Bronchial epithelial cell (primary cell): ENCODE results near the gene BTAF1. TPM values are rescaled to one million over a fixed set of nuclear protein-coding genes. Genes with fewer than 3 reads are reported as not detected.

Experiments
- DNase-seq: peaks from one replicate; pipeline ENCODE4 v3.0.0-alpha.2; 2010; ENCODE audit warnings: low read depth
- FAIRE-seq: peaks from 2 replicates; lab custom pipeline; 2011; peaks lifted over from hg19 to GRCh38; lab: Jason Lieb, UNC
- H3K27me3 ChIP-seq: 2 replicates; pipeline ENCODE4 v1.5.1; 2011; ENCODE audit warnings: low read length; ENCODE audit not compliant: control insufficient read depth, insufficient read depth
- H3K36me3 ChIP-seq: 2 replicates; pipeline ENCODE4 v1.5.1; 2011; ENCODE audit warnings: low read length; ENCODE audit not compliant: control insufficient read depth, insufficient read depth
- H3K4me3 ChIP-seq: 2 replicates; pipeline ENCODE4 v1.5.1; 2011; ENCODE audit warnings: mild to moderate bottlenecking, low read depth, low read length, control low read depth
- total RNA-seq: library from RNA; depleted of rRNA; stranded (reverse); fragments of >200 nt; gene quantifications from 2 replicates; pipeline ENCODE4 v1.2.1, GENCODE V29; 2014
- TF ChIP-seq, protein P1 (sequence below): IDR thresholded peaks from 2 replicates; pipeline ENCODE4 v1.5.1; 2011; ENCODE audit warnings: mild to moderate bottlenecking, moderate library complexity, low read length, control low read depth, inconsistent platforms; ENCODE audit not compliant: insufficient read depth, severe bottlenecking

The BTAF1 gene
- total RNA-seq, 1 donor from 2014 or later = 47.4 TPM

DNA sequence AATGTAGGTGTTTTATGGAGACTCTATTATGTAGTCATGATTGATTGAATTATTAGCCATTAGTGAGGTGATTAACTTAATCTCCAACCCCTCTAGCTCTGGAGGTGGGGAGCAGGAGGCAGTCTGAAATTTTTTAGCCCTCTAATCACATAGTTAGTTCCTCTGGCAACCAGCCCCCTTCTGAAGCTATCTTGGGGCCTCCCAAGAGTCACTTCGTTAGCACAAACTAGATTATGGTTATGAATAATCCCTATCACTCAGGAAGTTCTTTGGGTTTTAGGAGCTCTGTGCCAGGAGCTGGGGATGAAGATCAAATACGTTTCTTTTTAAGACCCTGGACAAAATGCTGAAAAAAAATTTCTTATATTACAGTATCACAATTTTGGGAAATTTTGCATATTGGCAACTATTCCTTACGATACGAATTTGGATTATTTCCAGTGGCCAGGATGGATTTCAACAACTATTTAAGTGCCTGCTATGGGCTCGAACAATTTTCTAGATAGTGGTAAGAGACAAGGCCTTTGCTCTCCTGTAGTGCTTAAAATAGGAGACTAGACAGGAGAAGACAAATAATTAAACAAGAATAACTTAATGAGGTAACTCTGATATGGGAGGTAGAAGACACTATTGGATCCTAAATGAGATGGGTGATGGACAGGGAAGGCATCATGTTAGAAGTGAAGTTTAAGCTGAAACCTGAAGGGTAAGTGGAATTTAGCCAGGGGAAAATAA is 52.9 kb downstream of the BTAF1 start:
- no peaks in the 10 kb centered on the region for H3K36me3 ChIP-seq
- no peaks in the 10 kb centered on the region for H3K27me3 ChIP-seq
- H3K4me3 ChIP-seq = no peak overlapping the region
- DNase-seq (no peak), FAIRE-seq (no peak)
- TF ChIP-seq, protein P1, sequence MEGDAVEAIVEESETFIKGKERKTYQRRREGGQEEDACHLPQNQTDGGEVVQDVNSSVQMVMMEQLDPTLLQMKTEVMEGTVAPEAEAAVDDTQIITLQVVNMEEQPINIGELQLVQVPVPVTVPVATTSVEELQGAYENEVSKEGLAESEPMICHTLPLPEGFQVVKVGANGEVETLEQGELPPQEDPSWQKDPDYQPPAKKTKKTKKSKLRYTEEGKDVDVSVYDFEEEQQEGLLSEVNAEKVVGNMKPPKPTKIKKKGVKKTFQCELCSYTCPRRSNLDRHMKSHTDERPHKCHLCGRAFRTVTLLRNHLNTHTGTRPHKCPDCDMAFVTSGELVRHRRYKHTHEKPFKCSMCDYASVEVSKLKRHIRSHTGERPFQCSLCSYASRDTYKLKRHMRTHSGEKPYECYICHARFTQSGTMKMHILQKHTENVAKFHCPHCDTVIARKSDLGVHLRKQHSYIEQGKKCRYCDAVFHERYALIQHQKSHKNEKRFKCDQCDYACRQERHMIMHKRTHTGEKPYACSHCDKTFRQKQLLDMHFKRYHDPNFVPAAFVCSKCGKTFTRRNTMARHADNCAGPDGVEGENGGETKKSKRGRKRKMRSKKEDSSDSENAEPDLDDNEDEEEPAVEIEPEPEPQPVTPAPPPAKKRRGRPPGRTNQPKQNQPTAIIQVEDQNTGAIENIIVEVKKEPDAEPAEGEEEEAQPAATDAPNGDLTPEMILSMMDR = no peak

DNA sequence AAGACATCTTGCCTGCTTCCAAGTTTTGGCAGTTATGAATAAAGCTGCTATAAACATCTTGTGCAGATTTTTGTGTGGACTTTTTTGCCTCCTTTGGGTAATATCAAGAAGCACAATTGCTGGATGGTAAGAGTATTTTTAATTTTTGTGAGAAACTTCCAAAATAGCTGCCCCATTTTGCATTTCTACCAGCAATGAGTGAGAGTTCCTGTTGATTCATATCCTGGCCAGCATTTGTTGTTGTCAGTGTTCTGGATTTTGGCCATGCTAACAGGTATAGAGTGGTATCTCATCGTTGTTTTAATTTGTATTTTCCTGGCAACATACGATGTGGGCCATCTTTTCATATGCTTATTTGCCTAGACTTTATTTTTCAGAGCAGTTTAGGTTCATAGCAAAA is 53.9 kb downstream of the BTAF1 start:
- DNase-seq = no peak
- H3K36me3 ChIP-seq = peaks cover 3% of the 10 kb centered on the region
- H3K4me3 ChIP-seq = no peak overlapping the region
- no peaks in the 10 kb centered on the region for H3K27me3 ChIP-seq
- TF ChIP-seq, protein P1 = no peak
- FAIRE-seq = no peak

- Histone ChIP-seq H3K27me3 (no peaks in the 10 kb centered on the region), H3K4me3 (no peak overlapping the region), H3K36me3 (peaks cover 5% of the 10 kb centered on the region)
- no peak for DNase-seq
- TF ChIP-seq, protein P1 = no peak
- no peak for FAIRE-seq
Measured at GRCh38 chr10:91978585-91978984, 55.0 kb downstream of the BTAF1 start.

DNA sequence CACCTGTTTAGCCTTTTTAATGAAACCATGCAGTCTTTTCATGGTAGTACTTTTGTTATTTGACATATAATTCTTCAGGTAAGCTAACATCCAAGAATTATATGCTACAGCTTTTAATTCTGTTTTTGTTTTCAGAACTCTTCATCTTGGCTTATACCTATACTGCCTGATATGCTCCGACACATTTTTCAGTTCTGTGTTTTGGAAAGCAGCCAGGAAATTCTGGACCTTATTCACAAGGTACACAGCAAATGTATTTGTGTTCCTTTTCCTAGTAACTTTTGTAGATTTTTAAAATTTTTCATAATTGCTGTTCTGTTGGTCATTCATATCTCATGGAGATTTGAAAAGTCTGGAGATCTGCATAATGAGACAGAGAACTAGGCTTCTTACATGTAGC is 56.7 kb downstream of the BTAF1 start:
- FAIRE-seq = no peak
- no peak for DNase-seq
- H3K36me3 ChIP-seq = peaks cover 6% of the 10 kb centered on the region

DNA sequence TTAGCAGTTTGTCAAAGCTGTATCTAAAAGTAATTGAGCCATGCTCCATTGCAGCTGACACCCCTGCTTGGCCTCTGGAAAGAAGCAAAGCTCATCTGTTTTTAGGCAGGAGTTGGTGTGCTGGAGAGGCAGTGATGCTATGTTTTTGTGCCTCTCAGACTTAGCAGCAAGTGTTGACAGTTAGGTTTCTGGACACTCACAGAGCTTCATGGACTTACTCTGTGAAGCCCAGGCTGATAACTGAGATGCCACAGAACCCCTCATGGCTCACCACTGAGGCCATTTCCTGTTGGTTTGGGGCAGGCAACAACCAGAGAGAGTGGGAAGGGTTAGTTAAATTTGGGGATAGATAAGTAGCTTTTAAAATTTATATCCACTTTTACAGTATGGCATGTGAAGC is 59.8 kb downstream of the BTAF1 start:
- DNase-seq (no peak), FAIRE-seq (no peak)
- TF ChIP-seq, protein P1 = no peak
- Histone ChIP-seq H3K36me3 (peaks cover 8% of the 10 kb centered on the region), H3K4me3 (no peak overlapping the region), H3K27me3 (no peaks in the 10 kb centered on the region)

More for the DNA sequence above, 56.7 kb downstream of the BTAF1 start:
- TF ChIP-seq, protein P1 = no peak
- H3K4me3 ChIP-seq = no peak overlapping the region
- no peaks in the 10 kb centered on the region for H3K27me3 ChIP-seq
